Measurements from ENCODE around the gene BRF1.

- TF ChIP-seq CTCF (conservative IDR thresholded peaks at IDR 0.05 in 1 of 2, IDR thresholded peaks at IDR 0.05 in 1 of 2; ENCODE audit: low read depth in 1 of 2, low read length in 2 of 2) (no peak), EZH2 (IDR thresholded peaks at IDR 0.05; ENCODE audit: low read length, missing control alignments) (no peak)
These were observed 46.2 kb upstream of the BRF1 start for GRCh38 chr14:105346876-105347586.

Measured in fibroblast of lung (primary cell).